SK-N-SH (cell line): Measurements from ENCODE around the gene SLC30A3. TPM values are rescaled to one million over a fixed set of nuclear protein-coding genes. Genes with fewer than 3 reads are reported as not detected.

Experiments
- CTCF ChIA-PET: fragments of 300-600, 350-600 bp; formaldehyde crosslinking; extraction: SDS; loops from one replicate; lab custom pipeline; 2021; lab: Yijun Ruan, JAX
- POLR2A ChIA-PET: fragments of 350-600 bp; sonication (Branson Sonifier 250); formaldehyde crosslinking; extraction: SDS; loops from one replicate; lab custom pipeline; 2020; ENCODE audit warnings: antibody characterized with exemption, inconsistent platforms; lab: Yijun Ruan, JAX
- DNase-seq: peaks from one replicate; pipeline ENCODE4 v3.0.0; 2012
- H2AFZ ChIP-seq: fragments of 200-600 bp; sonication (generic); 2 replicates; pipeline ENCODE4 v1.8.1; 2016; ENCODE audit warnings: antibody characterized with exemption, mild to moderate bottlenecking, low read depth
- H3F3A ChIP-seq: fragments of 200-600 bp; sonication (generic); replicated peaks from 2 replicates; pipeline ENCODE3; 2016; ENCODE audit warnings: antibody characterized with exemption, mild to moderate bottlenecking; ENCODE audit not compliant: insufficient read depth
- H3K27ac ChIP-seq, 2 experiments: fragments of 200-500 bp in 1 of 2; fragments of 200-600 bp in 1 of 2; sonication (Bioruptor generic) in 1 of 2; sonication (generic), shearing (Covaris generic) in 1 of 2; 2 replicates each; pipeline versions ENCODE4 v1.5.1 to v1.6.1; 2014 to 2016; ENCODE audit warnings: low read depth in 2 of 2, inconsistent platforms in 1 of 2, low read length in 1 of 2, mild to moderate bottlenecking in 1 of 2, mixed read lengths in 1 of 2
- H3K27me3 ChIP-seq: fragments of 200-600 bp; sonication (generic), shearing (Covaris generic); 2 replicates; pipeline ENCODE4 v1.6.1; 2016; ENCODE audit warnings: mixed run types; ENCODE audit not compliant: insufficient read depth
- H3K36me3 ChIP-seq, 2 experiments: fragments of 200-500 bp in 1 of 2; fragments of 200-600 bp in 1 of 2; sonication (Bioruptor generic) in 1 of 2; sonication (generic) in 1 of 2; replicated peaks in 1 of 2; 2 replicates each; pipeline versions ENCODE3 to v1.5.1; 2014 to 2016; ENCODE audit warnings: low read length in 1 of 2, mild to moderate bottlenecking in 1 of 2; ENCODE audit not compliant: insufficient read depth in 2 of 2, control insufficient read depth in 1 of 2
- H3K4me1 ChIP-seq, 2 experiments: fragments of 200-500 bp in 1 of 2; fragments of 200-600 bp in 1 of 2; sonication (Bioruptor generic) in 1 of 2; sonication (generic), shearing (Covaris generic) in 1 of 2; 2 replicates each; pipeline versions ENCODE4 v1.5.1 to v1.6.1; 2014 to 2016; ENCODE audit warnings: low read depth in 1 of 2, low read length in 1 of 2, mixed run types in 1 of 2; ENCODE audit not compliant: insufficient read depth in 2 of 2, control insufficient read depth in 1 of 2
- H3K4me2 ChIP-seq: fragments of 200-600 bp; sonication (generic), shearing (Covaris generic); 2 replicates; pipeline ENCODE4 v1.6.1; 2017; ENCODE audit warnings: mixed run types
- H3K4me3 ChIP-seq, 2 experiments: fragments of 200-500 bp in 1 of 2; fragments of 200-600 bp in 1 of 2; sonication (Bioruptor generic) in 1 of 2; sonication (generic), shearing (Covaris generic) in 1 of 2; 2 replicates each; pipeline versions ENCODE4 v1.5.1 to v1.8.1; 2014 to 2016; ENCODE audit warnings: low read depth in 2 of 2, inconsistent platforms in 1 of 2, low read length in 1 of 2, mild to moderate bottlenecking in 1 of 2, mixed read lengths in 1 of 2, moderate library complexity in 1 of 2
- H3K79me2 ChIP-seq: fragments of 200-600 bp; sonication (generic); 2 replicates; pipeline ENCODE4 v1.8.1; 2017; ENCODE audit warnings: mild to moderate bottlenecking; ENCODE audit not compliant: insufficient read depth
- H3K9ac ChIP-seq: fragments of 200-600 bp; sonication (generic); 2 replicates; pipeline ENCODE4 v1.6.1; 2017; ENCODE audit warnings: mixed run types
- H3K9me2 ChIP-seq: fragments of 200-600 bp; sonication (generic); 2 replicates; pipeline ENCODE4 v1.6.1; 2017; ENCODE audit warnings: mixed run types
- H3K9me3 ChIP-seq: fragments of 200-600 bp; sonication (generic); 2 replicates; pipeline ENCODE4 v1.6.1; 2017; ENCODE audit warnings: mixed run types, mild to moderate bottlenecking, moderate library complexity
- H4K20me1 ChIP-seq: fragments of 200-600 bp; sonication (generic); 2 replicates; pipeline ENCODE4 v1.6.1; 2017; ENCODE audit warnings: mild to moderate bottlenecking, mixed run types; ENCODE audit not compliant: insufficient read depth
- CTCF ChIP-seq: fragments of 200-600 bp; sonication (generic); IDR thresholded peaks from 2 replicates; pipeline ENCODE4 v1.6.1; 2017; ENCODE audit warnings: antibody characterized with exemption, mild to moderate bottlenecking, moderate library complexity
- EP300 ChIP-seq, 2 experiments: IDR thresholded peaks; 2 replicates each; pipeline versions ENCODE4 v1.4.0 to v1.6.1; 2012; ENCODE audit warnings: borderline replicate concordance in 1 of 2, low read depth in 1 of 2, low read length in 1 of 2
- EZH2phosphoT487 ChIP-seq: fragments of 200-600 bp; sonication (generic); IDR thresholded peaks from 2 replicates; pipeline ENCODE4 v1.6.1; 2017; ENCODE audit warnings: low read depth, mixed run types, mild to moderate bottlenecking, antibody characterized with exemption, moderate library complexity, borderline replicate concordance
- FOSL2 ChIP-seq: IDR thresholded peaks from 2 replicates; pipeline ENCODE4 v1.4.0; 2012; ENCODE audit warnings: low read depth, mild to moderate bottlenecking, moderate library complexity, borderline replicate concordance
- FOXJ3 ChIP-seq: sonication (generic); formaldehyde crosslinking; IDR thresholded peaks from 2 replicates; pipeline ENCODE4 v1.5.1; 2020; ENCODE audit warnings: mild to moderate bottlenecking, missing genetic modification reagents
- GATA2 ChIP-seq: sonication (generic); formaldehyde crosslinking; IDR thresholded peaks from 2 replicates; pipeline ENCODE4 v1.5.0; 2020; ENCODE audit warnings: mild to moderate bottlenecking, missing genetic modification reagents
- JUND ChIP-seq: IDR thresholded peaks from 2 replicates; pipeline ENCODE4 v1.4.0; 2012
- MEF2A ChIP-seq: IDR thresholded peaks from 2 replicates; pipeline ENCODE4 v1.4.0; 2012; ENCODE audit warnings: low read depth, borderline replicate concordance
- REST ChIP-seq: IDR thresholded peaks from 2 replicates; pipeline ENCODE4 v1.6.1; 2012; ENCODE audit warnings: mild to moderate bottlenecking, low read depth, low read length, moderate library complexity
- RFX5 ChIP-seq: IDR thresholded peaks from 2 replicates; pipeline ENCODE4 v1.6.1; 2012; ENCODE audit warnings: mild to moderate bottlenecking, improper control_type of control experiment, low read length
- SIN3A ChIP-seq: IDR thresholded peaks from 2 replicates; pipeline ENCODE4 v1.6.1; 2012; ENCODE audit warnings: low read depth, mild to moderate bottlenecking, low read length, moderate library complexity, borderline replicate concordance
- SMC3 ChIP-seq: IDR thresholded peaks from 2 replicates; pipeline ENCODE4 v1.6.1; 2012; ENCODE audit warnings: low read depth, low read length, improper control_type of control experiment
- TCF12 ChIP-seq: IDR thresholded peaks from 2 replicates; pipeline ENCODE4 v1.4.0; 2012
- TEAD4 ChIP-seq: IDR thresholded peaks from 2 replicates; pipeline ENCODE4 v1.4.0; 2012; ENCODE audit warnings: mild to moderate bottlenecking, borderline replicate concordance; ENCODE audit not compliant: insufficient read depth
- USF2 ChIP-seq: fragments of 150-350 bp; IDR thresholded peaks from 2 replicates; pipeline ENCODE4 v1.6.1; 2017; ENCODE audit warnings: antibody characterized with exemption, low read length, low read depth, borderline replicate concordance
- WGBS: methylation state at CpG from one replicate; pipeline ENCODE4 v1.1.6; 2017; ENCODE audit warnings: low lambda C conversion rate; 5-methylcytosine and 5-hydroxymethylcytosine counted together
- polyA plus RNA-seq, 3 experiments: library from polyadenylated mRNA; depleted of rRNA; stranded (reverse); fragments of >200 nt; gene quantifications; 2 replicates each; pipeline ENCODE4 v1.2.3, GENCODE V29; 2012
- TF ChIP-seq, protein P1 (sequence below): fragments of 150-350 bp; IDR thresholded peaks from 2 replicates; pipeline ENCODE4 v1.6.1; 2016; ENCODE audit warnings: mild to moderate bottlenecking, low read depth, low read length

The SLC30A3 gene
- polyA plus RNA-seq, 1 of the 3 experiments (the other 2 are of a cell fraction) = 1.1 TPM

DNA sequence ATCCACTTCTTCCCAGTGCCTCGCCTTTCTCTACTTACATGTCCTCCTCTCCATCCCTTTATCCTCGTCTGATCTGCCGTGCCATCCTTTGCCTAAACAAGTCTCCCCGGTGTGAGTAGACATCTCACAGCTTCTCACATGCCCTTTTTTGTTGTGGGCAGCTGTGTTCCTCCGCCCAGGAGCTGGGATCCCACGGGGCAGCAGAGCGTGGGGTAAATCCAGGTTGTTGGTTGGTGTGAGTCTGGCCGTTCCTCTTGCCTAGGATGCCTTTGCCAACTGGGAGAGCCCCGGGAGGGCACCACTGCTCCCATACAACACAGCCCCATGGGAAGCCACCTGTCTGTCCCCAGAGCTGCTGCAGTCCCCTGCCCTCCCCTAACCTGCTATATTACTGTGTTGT lies 22.4 kb downstream of the SLC30A3 start:
- no peaks in the 10 kb centered on the region for H3K79me2 ChIP-seq
- H3K9me3 ChIP-seq = no peaks in the 10 kb centered on the region
- no peak overlapping the region for H3K9ac ChIP-seq
- no peak overlapping the region for H3K27ac ChIP-seq
- DNase-seq = no peak
- H3K9me2 ChIP-seq = no peaks in the 10 kb centered on the region
- TF ChIP-seq SIN3A = no peak
- TF ChIP-seq SMC3 = no peak
- TF ChIP-seq EP300 (IDR thresholded peaks at IDR 0.05; ENCODE audit: borderline replicate concordance in 1 of 2, low read depth in 1 of 2, low read length in 1 of 2) = no peak
- no peak for TF ChIP-seq USF2
- TF ChIP-seq MEF2A = no peak
- TF ChIP-seq FOXJ3 (CRISPR knock-in tag) = no peak
- TF ChIP-seq FOSL2 = no peak
- no peak for TF ChIP-seq TCF12
- TF ChIP-seq, all 33 proteins: peak for 0
- no peak overlapping the region for H3K4me2 ChIP-seq
- H3K4me3 ChIP-seq = no peak overlapping the region
- ChIA-PET CTCF (interaction anchor here (1.0 to 6.8 kb wide), 6 partner anchors 8 to 63 kb away, joined by 3 to 39 read pairs (median 9); partner anchors contain the start of genes SLC30A3 and TRIM54), POLR2A (no interaction called here)
- 98% methylated on average over 9 of the region's 9 CpGs for WGBS
- H3K4me1 ChIP-seq = no peaks in the 10 kb centered on the region; a peak in 1 of 4 replicates
- no peak overlapping the region for H2AFZ ChIP-seq
- no peaks in the 10 kb centered on the region; the same call in 1 of the 2 replicates for H4K20me1 ChIP-seq
- H3F3A ChIP-seq = peaks cover 3% of the 10 kb centered on the region
- H3K36me3 ChIP-seq = peaks cover 42 to 84% of the 10 kb centered on the region in 2 experiments
- H3K27me3 ChIP-seq = no peaks in the 10 kb centered on the region

GRCh38 chr2:27238976-27239375 lies 23.9 kb downstream of the SLC30A3 start:
- POLR2A ChIA-PET = no interaction called here
- DNase-seq = no peak
- no peaks in the 10 kb centered on the region for H3K79me2 ChIP-seq
- H3K36me3 ChIP-seq = peaks cover 34 to 93% of the 10 kb centered on the region in 2 experiments
- H3K9ac ChIP-seq = no peak overlapping the region
- H3F3A ChIP-seq = peaks cover 3% of the 10 kb centered on the region
- no peak overlapping the region for H3K4me2 ChIP-seq
- H4K20me1 ChIP-seq = no peaks in the 10 kb centered on the region
- TF ChIP-seq TCF12 = no peak
- TF ChIP-seq GATA2 (CRISPR knock-in tag) = no peak
- no peak for TF ChIP-seq JUND
- TF ChIP-seq, protein P1, sequence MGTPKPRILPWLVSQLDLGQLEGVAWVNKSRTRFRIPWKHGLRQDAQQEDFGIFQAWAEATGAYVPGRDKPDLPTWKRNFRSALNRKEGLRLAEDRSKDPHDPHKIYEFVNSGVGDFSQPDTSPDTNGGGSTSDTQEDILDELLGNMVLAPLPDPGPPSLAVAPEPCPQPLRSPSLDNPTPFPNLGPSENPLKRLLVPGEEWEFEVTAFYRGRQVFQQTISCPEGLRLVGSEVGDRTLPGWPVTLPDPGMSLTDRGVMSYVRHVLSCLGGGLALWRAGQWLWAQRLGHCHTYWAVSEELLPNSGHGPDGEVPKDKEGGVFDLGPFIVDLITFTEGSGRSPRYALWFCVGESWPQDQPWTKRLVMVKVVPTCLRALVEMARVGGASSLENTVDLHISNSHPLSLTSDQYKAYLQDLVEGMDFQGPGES = no peak
- no peak for TF ChIP-seq EP300 (IDR thresholded peaks at IDR 0.05; ENCODE audit: borderline replicate concordance in 1 of 2, low read depth in 1 of 2, low read length in 1 of 2)
- TF ChIP-seq FOSL2 = no peak
- no peak for TF ChIP-seq TEAD4
- no peak for TF ChIP-seq CTCF
- no peak for TF ChIP-seq EZH2phosphoT487
- TF ChIP-seq RFX5 = no peak
- no peak for TF ChIP-seq REST
- H3K9me2 ChIP-seq = no peaks in the 10 kb centered on the region
- no peak overlapping the region for H3K27ac ChIP-seq
- no peaks in the 10 kb centered on the region; a peak in 1 of 4 replicates for H3K4me1 ChIP-seq
- H3K27me3 ChIP-seq = no peaks in the 10 kb centered on the region
- H3K4me3 ChIP-seq = no peak overlapping the region
- WGBS = 94% methylated on average over 8 of the region's 8 CpGs
- CTCF ChIA-PET = interaction anchor here (1.9 to 6.8 kb wide), 4 partner anchors 10 to 42 kb away, joined by 4 to 39 read pairs (median 10); partner anchors contain the start of genes SLC30A3 and TRIM54
- no peak overlapping the region for H2AFZ ChIP-seq
- H3K9me3 ChIP-seq = no peaks in the 10 kb centered on the region
